Vagina (tissue), 2 donors: ENCODE data around the gene TMEM165. TPM values are rescaled to one million over a fixed set of nuclear protein-coding genes. Genes with fewer than 3 reads are reported as not detected.

ENCODE experiments used
- DNase-seq, 2 donors: peaks; one replicate each; pipeline ENCODE4 v3.0.0-alpha.2; 2017; ENCODE audit errors: extremely low spot score in 2 of 2
- H3K27ac ChIP-seq: fragments of 200-600 bp; sonication (generic); one replicate; pipeline ENCODE4 v1.5.1; 2019
- H3K27me3 ChIP-seq: fragments of 200-600 bp; sonication (generic); one replicate; pipeline ENCODE4 v1.5.1; 2019
- H3K36me3 ChIP-seq, 2 donors: fragments of 200-600 bp; sonication (generic); one replicate each; pipeline ENCODE4 v1.5.1; 2017 to 2019
- H3K4me1 ChIP-seq: fragments of 200-600 bp; sonication (generic); one replicate; pipeline ENCODE4 v1.5.1; 2019
- H3K4me3 ChIP-seq, 2 donors: fragments of 200-600 bp; sonication (generic); 1 replicate in 1 of 2; 2 replicates in 1 of 2; pipeline ENCODE4 v1.5.1; 2016 to 2019
- H3K9me3 ChIP-seq: fragments of 200-600 bp; sonication (generic); one replicate; pipeline ENCODE4 v1.5.1; 2019
- CTCF ChIP-seq, 3 experiments: fragments of 450-650 bp in 2 of 3; fragments of 200-600 bp in 1 of 3; sonication (generic) in 1 of 3; IDR thresholded peaks; one replicate each; pipeline ENCODE4 v1.5.1; 2017 to 2019; ENCODE audit warnings: antibody characterized with exemption in 3 of 3, mild to moderate bottlenecking in 2 of 3, moderate library complexity in 2 of 3
- POLR2A ChIP-seq, 2 donors: fragments of 450-650 bp; IDR thresholded peaks; one replicate each; pipeline ENCODE4 v1.6.1; 2017; ENCODE audit warnings: antibody characterized with exemption in 2 of 2, mild to moderate bottlenecking in 2 of 2, moderate library complexity in 2 of 2
- POLR2AphosphoS5 ChIP-seq, 2 donors: sonication (generic); formaldehyde crosslinking; IDR thresholded peaks; one replicate each; pipeline ENCODE4 v1.9.0; 2017; ENCODE audit warnings: antibody characterized with exemption in 2 of 2, mild to moderate bottlenecking in 2 of 2, low read depth in 1 of 2; ENCODE audit not compliant: insufficient read depth in 1 of 2
- intact Hi-C: fragments of 100-400 bp; cut with DNase I; formaldehyde crosslinking; loops from one replicate; pipeline ENCODE4 v1.15.1; 2023
- total RNA-seq: library from RNA; depleted of rRNA; stranded (reverse); fragments of >200 nt; gene quantifications from one replicate; pipeline ENCODE4 v1.2.3, GENCODE V29; 2016

TMEM165 gene
- total RNA-seq, 1 donor from 2014 or later: 171 TPM

- Histone ChIP-seq H3K36me3 (no peaks in the 10 kb centered on the region), H3K4me3 (peak overlapping the region; percentile 86 to 95), H3K9me3 (no peaks in the 10 kb centered on the region), H3K4me1 (peaks cover 41% of the 10 kb centered on the region), H3K27me3 (no peaks in the 10 kb centered on the region), H3K27ac (peak overlapping the region; percentile 99)
- no peak for DNase-seq
- TF ChIP-seq POLR2A (IDR thresholded peaks at IDR 0.05) (no peak), CTCF (IDR thresholded peaks at IDR 0.05) (no peak), POLR2AphosphoS5 (IDR thresholded peaks at IDR 0.05; ENCODE audit: insufficient read depth in 1 of 2, low read depth in 1 of 2) (no peak)
- intact Hi-C loops: loop anchor here (2.0 to 10.0 kb wide), 3 partner anchors 36 to 150 kb away; partner anchors contain the start of genes CLOCK and SRD5A3
Observed at GRCh38 chr4:55397126-55397436, 1.3 kb downstream of the TMEM165 start.

GRCh38 chr4:55397520-55398321 is 2.0 kb downstream of the TMEM165 start:
- TF ChIP-seq POLR2AphosphoS5 (IDR thresholded peaks at IDR 0.05; ENCODE audit: insufficient read depth in 1 of 2, low read depth in 1 of 2) (no peak), POLR2A (IDR thresholded peaks at IDR 0.05) (no peak), CTCF (IDR thresholded peaks at IDR 0.05) (no peak)
- Histone ChIP-seq H3K27ac (peak overlapping the region; percentile 99), H3K36me3 (no peaks in the 10 kb centered on the region), H3K4me1 (peaks cover 41% of the 10 kb centered on the region), H3K4me3 (peak overlapping the region; percentile 86 to 95), H3K27me3 (no peaks in the 10 kb centered on the region), H3K9me3 (no peaks in the 10 kb centered on the region)
- DNase-seq: no peak
- intact Hi-C loops: loop anchor here (2.0 to 10.0 kb wide), 3 partner anchors 37 to 149 kb away; partner anchors contain the start of genes CLOCK and SRD5A3

DNA sequence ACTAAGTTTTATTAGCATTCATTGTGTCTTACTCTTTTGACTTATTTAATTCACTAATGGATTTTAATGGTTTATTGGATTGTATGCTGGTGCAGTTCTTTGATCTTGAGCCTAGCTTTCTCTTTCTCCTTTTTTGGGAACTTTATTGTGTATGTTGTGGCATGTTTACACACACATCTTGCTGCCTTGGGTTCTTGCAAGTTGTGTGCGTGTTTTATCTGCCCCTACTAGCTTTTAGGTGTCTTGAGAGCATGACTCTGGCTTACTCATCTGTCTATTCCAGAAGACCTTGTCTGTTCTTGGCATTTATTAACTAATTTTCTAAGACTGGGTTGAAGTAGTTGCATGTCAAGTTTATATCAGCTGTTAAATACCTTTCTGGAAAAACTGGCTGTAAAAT is 2.7 kb downstream of the TMEM165 start:
- Histone ChIP-seq H3K27me3 (no peaks in the 10 kb centered on the region), H3K9me3 (no peaks in the 10 kb centered on the region), H3K4me3 (peak overlapping the region; percentile 86 to 95), H3K36me3 (no peaks in the 10 kb centered on the region), H3K4me1 (peaks cover 41% of the 10 kb centered on the region), H3K27ac (peak overlapping the region; percentile 99)
- intact Hi-C loops: loop anchor here (10.0 kb wide), 1 partner anchor 54 kb away; the partner anchor contains the start of gene SRD5A3
- TF ChIP-seq POLR2A (IDR thresholded peaks at IDR 0.05): no peak
- no peak for TF ChIP-seq POLR2AphosphoS5 (IDR thresholded peaks at IDR 0.05; ENCODE audit: insufficient read depth in 1 of 2, low read depth in 1 of 2)
- TF ChIP-seq CTCF (IDR thresholded peaks at IDR 0.05): no peak
- DNase-seq: no peak

GRCh38 chr4:55398966-55399365 is 3.2 kb downstream of the TMEM165 start:
- TF ChIP-seq POLR2A (IDR thresholded peaks at IDR 0.05) (no peak), POLR2AphosphoS5 (IDR thresholded peaks at IDR 0.05; ENCODE audit: insufficient read depth in 1 of 2, low read depth in 1 of 2) (no peak), CTCF (IDR thresholded peaks at IDR 0.05) (no peak)
- Histone ChIP-seq H3K27me3 (no peaks in the 10 kb centered on the region), H3K36me3 (no peaks in the 10 kb centered on the region), H3K4me3 (peak overlapping the region in 1 of 2 donors; percentile 95), H3K27ac (peak overlapping the region; percentile 99), H3K4me1 (peaks cover 41% of the 10 kb centered on the region), H3K9me3 (no peaks in the 10 kb centered on the region)
- no peak for DNase-seq
- intact Hi-C loops: loop anchor here (10.0 kb wide), 1 partner anchor 54 kb away; the partner anchor contains the start of gene SRD5A3

DNA sequence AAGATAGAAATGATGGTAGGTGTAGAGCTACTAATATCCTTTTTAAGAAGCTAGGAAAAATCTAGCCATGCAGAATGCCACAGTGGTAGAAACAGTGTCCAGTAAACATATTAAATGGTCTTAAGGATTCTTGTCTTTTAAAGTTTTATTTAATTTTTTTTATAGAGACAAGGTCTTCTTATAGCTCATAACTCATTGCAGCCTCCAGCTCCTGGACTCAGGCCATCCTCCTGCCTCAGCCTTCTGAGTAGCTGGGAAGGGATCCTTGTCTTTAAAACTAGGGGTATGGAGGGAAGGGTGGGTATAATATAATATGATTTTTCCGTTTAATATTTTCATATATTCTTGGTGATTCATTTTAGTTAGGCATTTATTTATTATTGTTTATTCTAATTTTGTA is 3.8 kb downstream of the TMEM165 start:
- intact Hi-C loops: loop anchor here (10.0 kb wide), 1 partner anchor 55 kb away; the partner anchor contains the start of gene SRD5A3
- Histone ChIP-seq H3K27me3 (no peaks in the 10 kb centered on the region), H3K36me3 (peaks cover 0 to 5% of the 10 kb centered on the region in 2 donors), H3K9me3 (no peaks in the 10 kb centered on the region), H3K27ac (peak overlapping the region; percentile 99), H3K4me1 (peaks cover 41% of the 10 kb centered on the region), H3K4me3 (peak overlapping the region in 1 of 2 donors; percentile 95)
- DNase-seq: no peak
- no peak for TF ChIP-seq POLR2A (IDR thresholded peaks at IDR 0.05)
- no peak for TF ChIP-seq CTCF (IDR thresholded peaks at IDR 0.05)
- TF ChIP-seq POLR2AphosphoS5 (IDR thresholded peaks at IDR 0.05; ENCODE audit: insufficient read depth in 1 of 2, low read depth in 1 of 2): no peak
